Mononuclear cell (primary cell): ENCODE data around the gene CH25H. TPM values are rescaled to one million over a fixed set of nuclear protein-coding genes. Genes with fewer than 3 reads are reported as not detected.
"Not testable (repeated sequence)": the region's sequence is repeated elsewhere in the genome, so short reads cannot be mapped to it uniquely, and the experiment has no call there.

Source experiments
- H3K27me3 ChIP-seq: 2 replicates; pipeline ENCODE4 v1.6.0; 2011; ENCODE audit warnings: low read length, control low read depth; ENCODE audit not compliant: insufficient read depth
- H3K4me1 ChIP-seq: 2 replicates; pipeline ENCODE4 v1.5.1; 2011; ENCODE audit warnings: mild to moderate bottlenecking, low read length, control low read depth; ENCODE audit not compliant: insufficient read depth
- H3K4me3 ChIP-seq: 2 replicates; pipeline ENCODE4 v1.5.1; 2011; ENCODE audit warnings: mild to moderate bottlenecking, low read length, moderate library complexity
- H3K9me3 ChIP-seq: 2 replicates; pipeline ENCODE4 v1.5.1; 2011; ENCODE audit warnings: low read depth, mild to moderate bottlenecking, control low read depth, low read length
- total RNA-seq: library from RNA; depleted of rRNA; stranded (reverse); fragments of >200 nt; gene quantifications from one replicate; pipeline ENCODE4 v1.2.3, GENCODE V29; 2012

The CH25H gene
- total RNA-seq, 1 donor, result 0.63 TPM

- no peaks in the 10 kb centered on the region for H3K9me3 ChIP-seq
- H3K4me3 ChIP-seq, result no peak overlapping the region
- H3K27me3 ChIP-seq, result no peaks in the 10 kb centered on the region
- H3K4me1 ChIP-seq, result no peaks in the 10 kb centered on the region
These were observed 21.5 kb downstream of the CH25H start for GRCh38 chr10:89185658-89186057.

GRCh38 chr10:89184638-89185037 lies 22.5 kb downstream of the CH25H start:
- Histone ChIP-seq H3K9me3 (no peaks in the 10 kb centered on the region), H3K4me1 (no peaks in the 10 kb centered on the region)

GRCh38 chr10:89183571-89183970 lies 23.5 kb downstream of the CH25H start:
- Histone ChIP-seq H3K27me3 (no peaks in the 10 kb centered on the region), H3K9me3 (no peaks in the 10 kb centered on the region), H3K4me1 (no peaks in the 10 kb centered on the region), H3K4me3 (no peak overlapping the region)

More at GRCh38 chr10:89184638-89185037, 22.5 kb downstream of the CH25H start:
- Histone ChIP-seq H3K4me3 (no peak overlapping the region), H3K27me3 (no peaks in the 10 kb centered on the region)

GRCh38 chr10:89182894-89183293 lies 24.2 kb downstream of the CH25H start:
- H3K4me3 ChIP-seq, result no peak overlapping the region
- H3K4me1 ChIP-seq, result no peaks in the 10 kb centered on the region
- H3K9me3 ChIP-seq, result no peaks in the 10 kb centered on the region
- no peaks in the 10 kb centered on the region for H3K27me3 ChIP-seq

GRCh38 chr10:89175816-89176215 lies 31.3 kb downstream of the CH25H start:
- Histone ChIP-seq H3K4me1 (no peaks in the 10 kb centered on the region), H3K9me3 (no peaks in the 10 kb centered on the region), H3K4me3 (no peak overlapping the region), H3K27me3 (peaks cover 19% of the 10 kb centered on the region)

GRCh38 chr10:89173075-89173474 lies 34.0 kb downstream of the CH25H start:
- H3K9me3 ChIP-seq, result no peaks in the 10 kb centered on the region
- H3K27me3 ChIP-seq, result peaks cover 19% of the 10 kb centered on the region

GRCh38 chr10:89171996-89172395 lies 35.1 kb downstream of the CH25H start:
- H3K4me1 ChIP-seq, result no peaks in the 10 kb centered on the region
- H3K4me3 ChIP-seq, result no peak overlapping the region
- no peaks in the 10 kb centered on the region for H3K9me3 ChIP-seq
- peaks cover 19% of the 10 kb centered on the region for H3K27me3 ChIP-seq

More at GRCh38 chr10:89173075-89173474, 34.0 kb downstream of the CH25H start:
- Histone ChIP-seq H3K4me3 (no peak overlapping the region), H3K4me1 (no peaks in the 10 kb centered on the region)

GRCh38 chr10:89171263-89171872 lies 35.7 kb downstream of the CH25H start:
- no peaks in the 10 kb centered on the region for H3K4me1 ChIP-seq
- no peaks in the 10 kb centered on the region for H3K9me3 ChIP-seq
- no peak overlapping the region for H3K4me3 ChIP-seq
- H3K27me3 ChIP-seq, result peaks cover 17% of the 10 kb centered on the region

GRCh38 chr10:89168354-89168900 lies 38.7 kb downstream of the CH25H start:
- Histone ChIP-seq H3K4me1 (peaks cover 17% of the 10 kb centered on the region), H3K27me3 (peaks cover 13% of the 10 kb centered on the region)
- H3K9me3 ChIP-seq, H3K4me3 ChIP-seq: not testable (repeated sequence)

- H3K9me3 ChIP-seq, result no peaks in the 10 kb centered on the region
- peaks cover 21% of the 10 kb centered on the region for H3K4me1 ChIP-seq
- H3K27me3 ChIP-seq, result peaks cover 8% of the 10 kb centered on the region
- no peak overlapping the region for H3K4me3 ChIP-seq
These were observed 39.2 kb downstream of the CH25H start for GRCh38 chr10:89167915-89168314.

GRCh38 chr10:89165923-89166322 lies 41.2 kb downstream of the CH25H start:
- Histone ChIP-seq H3K4me3 (no peak overlapping the region), H3K4me1 (peaks cover 21% of the 10 kb centered on the region), H3K9me3 (no peaks in the 10 kb centered on the region), H3K27me3 (no peaks in the 10 kb centered on the region)

GRCh38 chr10:89164920-89165319 lies 42.2 kb downstream of the CH25H start:
- Histone ChIP-seq H3K27me3 (no peaks in the 10 kb centered on the region), H3K4me1 (peaks cover 21% of the 10 kb centered on the region), H3K4me3 (no peak overlapping the region), H3K9me3 (no peaks in the 10 kb centered on the region)

- Histone ChIP-seq H3K4me1 (peaks cover 21% of the 10 kb centered on the region), H3K4me3 (no peak overlapping the region), H3K9me3 (no peaks in the 10 kb centered on the region), H3K27me3 (no peaks in the 10 kb centered on the region)
These were observed 43.0 kb downstream of the CH25H start for GRCh38 chr10:89164080-89164479.

GRCh38 chr10:89163265-89163995 lies 43.7 kb downstream of the CH25H start:
- no peak overlapping the region for H3K4me3 ChIP-seq
- no peaks in the 10 kb centered on the region for H3K27me3 ChIP-seq
- no peaks in the 10 kb centered on the region for H3K9me3 ChIP-seq
- peaks cover 21% of the 10 kb centered on the region for H3K4me1 ChIP-seq

- Histone ChIP-seq H3K4me1 (peaks cover 21% of the 10 kb centered on the region), H3K27me3 (no peaks in the 10 kb centered on the region), H3K9me3 (no peaks in the 10 kb centered on the region), H3K4me3 (no peak overlapping the region)
These were observed 44.5 kb downstream of the CH25H start for GRCh38 chr10:89162596-89162995.
